ENCODE results near the gene DNPEP. TPM values are rescaled to one million over a fixed set of nuclear protein-coding genes. Genes with fewer than 3 reads are reported as not detected.

The DNPEP gene
- total and polyA plus RNA-seq, 2 donors from 2014 or later: 53.3 to 71.0 TPM

DNA sequence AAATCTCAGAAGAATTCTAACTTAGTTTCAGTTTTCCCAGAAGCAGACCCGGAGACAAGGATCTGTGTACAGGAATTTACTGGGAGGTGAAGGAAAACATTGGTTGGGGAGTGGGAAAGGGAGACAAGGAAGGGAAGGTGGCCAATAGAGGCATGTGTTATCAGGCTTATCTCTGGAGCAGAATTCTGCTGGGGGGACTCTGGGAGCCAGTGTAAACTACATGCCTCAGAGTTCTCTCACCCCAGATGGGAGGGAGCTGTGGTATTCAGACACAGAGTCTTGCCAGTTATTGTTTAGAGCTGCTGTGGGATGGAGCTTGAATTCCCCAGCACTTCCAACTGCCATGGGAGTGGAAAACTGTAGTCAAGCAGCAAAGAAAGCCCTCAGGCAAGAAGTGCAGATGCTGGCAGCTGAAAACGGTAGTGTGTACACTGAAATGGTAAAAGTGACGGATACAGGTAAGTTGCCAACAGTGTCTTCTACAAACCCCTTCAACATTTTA, 19.0 kb downstream of the DNPEP start:
- intact Hi-C loops (cut with DNase I): no loop called here
- no peak for FAIRE-seq
- DNase-seq: peak in 3 of 5 donors; percentile 14 to 70 (median 43)
- Histone ChIP-seq H3K9me3 (ENCODE audit: control insufficient read depth in 2 of 3, insufficient read depth in 1 of 3, low read length in 3 of 3) (no peaks in the 10 kb centered on the region), H3K36me3 (ENCODE audit: control insufficient read depth in 2 of 3, insufficient read depth in 3 of 3, low read length in 3 of 3) (peaks cover 0 to 2% (median under 1%) of the 10 kb centered on the region in 3 donors), H3K9ac (ENCODE audit: low read length in 3 of 3) (no peak overlapping the region), H3K27ac (ENCODE audit: low read depth in 2 of 2, low read length in 2 of 2) (no peak overlapping the region), H3K27me3 (ENCODE audit: control insufficient read depth, insufficient read depth, low read length) (no peaks in the 10 kb centered on the region), H3K4me3 (ENCODE audit: low read length in 3 of 3) (peak overlapping the region in 1 of 3 donors; percentile 7), H3K4me1 (ENCODE audit: control insufficient read depth in 2 of 3, insufficient read depth in 2 of 3, low read depth in 1 of 3, low read length in 3 of 3) (peaks cover 0 to 4% (median 0%) of the 10 kb centered on the region in 3 donors)
- TF ChIP-seq, protein P1, sequence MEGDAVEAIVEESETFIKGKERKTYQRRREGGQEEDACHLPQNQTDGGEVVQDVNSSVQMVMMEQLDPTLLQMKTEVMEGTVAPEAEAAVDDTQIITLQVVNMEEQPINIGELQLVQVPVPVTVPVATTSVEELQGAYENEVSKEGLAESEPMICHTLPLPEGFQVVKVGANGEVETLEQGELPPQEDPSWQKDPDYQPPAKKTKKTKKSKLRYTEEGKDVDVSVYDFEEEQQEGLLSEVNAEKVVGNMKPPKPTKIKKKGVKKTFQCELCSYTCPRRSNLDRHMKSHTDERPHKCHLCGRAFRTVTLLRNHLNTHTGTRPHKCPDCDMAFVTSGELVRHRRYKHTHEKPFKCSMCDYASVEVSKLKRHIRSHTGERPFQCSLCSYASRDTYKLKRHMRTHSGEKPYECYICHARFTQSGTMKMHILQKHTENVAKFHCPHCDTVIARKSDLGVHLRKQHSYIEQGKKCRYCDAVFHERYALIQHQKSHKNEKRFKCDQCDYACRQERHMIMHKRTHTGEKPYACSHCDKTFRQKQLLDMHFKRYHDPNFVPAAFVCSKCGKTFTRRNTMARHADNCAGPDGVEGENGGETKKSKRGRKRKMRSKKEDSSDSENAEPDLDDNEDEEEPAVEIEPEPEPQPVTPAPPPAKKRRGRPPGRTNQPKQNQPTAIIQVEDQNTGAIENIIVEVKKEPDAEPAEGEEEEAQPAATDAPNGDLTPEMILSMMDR (IDR thresholded peaks at IDR 0.05; ENCODE audit: borderline replicate concordance, extremely low read depth, insufficient read depth): no peak

DNA sequence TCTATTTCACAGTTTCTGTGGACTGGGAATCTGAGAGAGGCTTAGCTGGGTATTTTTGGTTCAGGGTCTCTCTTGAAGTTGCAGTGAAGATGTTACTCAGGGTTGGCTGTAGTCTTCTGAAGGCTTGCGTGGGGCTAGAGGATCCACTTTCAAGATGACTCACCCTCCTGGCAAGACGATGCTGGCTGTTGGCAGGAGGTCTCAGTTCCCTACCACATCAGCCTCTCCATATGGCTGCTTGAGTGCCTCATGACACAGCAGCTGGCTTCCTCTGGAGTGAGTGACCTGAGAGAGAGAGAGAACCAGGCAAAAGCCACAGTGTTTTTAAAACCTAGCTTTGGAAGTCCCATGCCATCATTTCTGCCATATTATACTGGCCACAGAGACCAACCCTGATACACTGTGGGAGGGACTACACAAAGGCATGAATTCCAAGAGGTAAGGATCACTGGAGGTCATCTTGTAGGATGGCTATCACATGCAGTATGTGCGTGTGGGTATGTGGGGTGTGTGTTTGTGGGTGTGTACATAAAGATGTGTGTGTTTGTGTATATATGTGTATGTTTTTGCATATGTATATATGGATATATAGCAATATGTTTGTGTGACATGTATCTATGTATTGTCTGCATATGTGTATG, 25.1 kb downstream of the DNPEP start:
- peaks cover 0 to 3% (median 0%) of the 10 kb centered on the region in 3 donors for H3K4me1 ChIP-seq (ENCODE audit: control insufficient read depth in 2 of 3, insufficient read depth in 2 of 3, low read depth in 1 of 3, low read length in 3 of 3)
- intact Hi-C loops (cut with DNase I): no loop called here
- TF ChIP-seq, protein P1 (IDR thresholded peaks at IDR 0.05; ENCODE audit: borderline replicate concordance, extremely low read depth, insufficient read depth): no peak
- DNase-seq (no peak), FAIRE-seq (no peak)
- no peak overlapping the region for H3K4me3 ChIP-seq (ENCODE audit: low read length in 3 of 3)
- no peaks in the 10 kb centered on the region for H3K9me3 ChIP-seq (ENCODE audit: control insufficient read depth in 2 of 3, insufficient read depth in 1 of 3, low read length in 3 of 3)
- H3K9ac ChIP-seq (ENCODE audit: low read length in 3 of 3): no peak overlapping the region
- no peak overlapping the region for H3K27ac ChIP-seq (ENCODE audit: low read depth in 2 of 2, low read length in 2 of 2)
- peaks cover 0 to 3% (median 0%) of the 10 kb centered on the region in 3 donors for H3K36me3 ChIP-seq (ENCODE audit: control insufficient read depth in 2 of 3, insufficient read depth in 3 of 3, low read length in 3 of 3)
- peaks cover 6% of the 10 kb centered on the region for H3K27me3 ChIP-seq (ENCODE audit: control insufficient read depth, insufficient read depth, low read length)

DNA sequence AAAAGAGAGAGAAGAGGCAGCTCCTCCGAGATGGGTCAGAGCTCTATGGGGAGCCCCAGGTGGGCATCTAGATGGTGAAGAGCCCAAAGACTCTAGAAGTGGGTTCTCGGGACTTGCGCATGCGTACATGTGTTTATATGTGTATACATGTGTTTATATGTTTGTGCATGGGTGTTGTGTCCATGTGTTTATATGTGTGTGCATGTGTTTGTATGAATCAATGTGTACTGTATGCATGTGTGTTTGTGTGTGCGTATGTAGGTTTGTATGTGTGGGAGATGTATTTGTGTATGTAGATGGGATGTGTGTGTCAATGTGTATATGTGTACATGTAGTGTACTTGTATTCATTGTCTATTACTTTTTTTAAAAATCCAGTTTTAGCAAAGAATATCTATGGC, 25.6 kb downstream of the DNPEP start:
- Histone ChIP-seq H3K27me3 (ENCODE audit: control insufficient read depth, insufficient read depth, low read length) (peaks cover 9% of the 10 kb centered on the region), H3K36me3 (ENCODE audit: control insufficient read depth in 2 of 3, insufficient read depth in 3 of 3, low read length in 3 of 3) (peaks cover 0 to 3% (median 0%) of the 10 kb centered on the region in 3 donors), H3K9me3 (ENCODE audit: control insufficient read depth in 2 of 3, insufficient read depth in 1 of 3, low read length in 3 of 3) (no peaks in the 10 kb centered on the region), H3K27ac (ENCODE audit: low read depth in 2 of 2, low read length in 2 of 2) (no peak overlapping the region), H3K9ac (ENCODE audit: low read length in 3 of 3) (no peak overlapping the region), H3K4me1 (ENCODE audit: control insufficient read depth in 2 of 3, insufficient read depth in 2 of 3, low read depth in 1 of 3, low read length in 3 of 3) (peaks cover 0 to 3% (median 0%) of the 10 kb centered on the region in 3 donors), H3K4me3 (ENCODE audit: low read length in 3 of 3) (no peak overlapping the region)
- FAIRE-seq (no peak), DNase-seq (no peak)
- TF ChIP-seq, protein P1 (IDR thresholded peaks at IDR 0.05; ENCODE audit: borderline replicate concordance, extremely low read depth, insufficient read depth): no peak
- intact Hi-C loops (cut with DNase I): no loop called here

All from kidney (tissue), 14 donors.